HUES6 (cell line): ENCODE results near the gene UBASH3B.

Source experiments
- H3K27ac ChIP-seq: 2 replicates; pipeline ENCODE4 v1.7.0; 2013; ENCODE audit warnings: low read depth, mild to moderate bottlenecking, low read length, inconsistent platforms
- H3K27me3 ChIP-seq: 2 replicates; pipeline ENCODE4 v1.6.1; 2013; ENCODE audit warnings: low read length; ENCODE audit not compliant: control insufficient read depth, insufficient read depth
- H3K36me3 ChIP-seq: 2 replicates; pipeline ENCODE4 v1.6.1; 2013; ENCODE audit warnings: low read length; ENCODE audit not compliant: control insufficient read depth, insufficient read depth
- H3K4me1 ChIP-seq: 2 replicates; pipeline ENCODE4 v1.6.1; 2013; ENCODE audit warnings: low read length; ENCODE audit not compliant: control insufficient read depth, insufficient read depth
- H3K4me3 ChIP-seq: 2 replicates; pipeline ENCODE4 v1.5.1; 2013; ENCODE audit warnings: low read depth, low read length
- H3K9ac ChIP-seq: one replicate; pipeline ENCODE4 v1.6.1; 2013; ENCODE audit warnings: mild to moderate bottlenecking, low read length
- H3K9me3 ChIP-seq: 2 replicates; pipeline ENCODE4 v1.6.1; 2013; ENCODE audit warnings: low read depth, low read length; ENCODE audit not compliant: control insufficient read depth, insufficient read depth

UBASH3B gene

DNA sequence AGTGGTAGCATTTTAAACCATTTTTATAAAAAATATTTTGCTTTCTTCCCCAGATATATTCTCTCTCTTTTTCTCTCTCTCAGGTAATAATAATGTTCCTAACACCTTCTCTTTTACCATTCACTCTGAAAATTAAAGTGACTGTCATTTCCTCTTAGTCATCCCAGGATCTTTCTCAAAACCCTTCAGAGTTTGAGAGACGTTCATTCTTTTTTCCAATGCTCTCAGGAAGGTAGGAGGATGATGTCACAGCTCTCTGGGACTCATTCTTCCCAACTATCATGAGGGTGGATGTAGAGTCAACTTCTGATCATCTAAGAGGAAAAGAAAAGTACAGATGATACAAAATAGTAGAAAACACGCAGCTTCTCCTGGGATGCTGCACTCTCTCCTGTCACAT lies 122.6 kb downstream of the UBASH3B start:
- H3K36me3 ChIP-seq, result no peaks in the 10 kb centered on the region
- no peak overlapping the region for H3K4me3 ChIP-seq
- H3K27ac ChIP-seq, result no peak overlapping the region
- H3K9ac ChIP-seq, result no peak overlapping the region
- peaks cover 5% of the 10 kb centered on the region; the same call in 1 of the 2 replicates for H3K4me1 ChIP-seq
- no peaks in the 10 kb centered on the region for H3K9me3 ChIP-seq
- no peaks in the 10 kb centered on the region for H3K27me3 ChIP-seq

DNA sequence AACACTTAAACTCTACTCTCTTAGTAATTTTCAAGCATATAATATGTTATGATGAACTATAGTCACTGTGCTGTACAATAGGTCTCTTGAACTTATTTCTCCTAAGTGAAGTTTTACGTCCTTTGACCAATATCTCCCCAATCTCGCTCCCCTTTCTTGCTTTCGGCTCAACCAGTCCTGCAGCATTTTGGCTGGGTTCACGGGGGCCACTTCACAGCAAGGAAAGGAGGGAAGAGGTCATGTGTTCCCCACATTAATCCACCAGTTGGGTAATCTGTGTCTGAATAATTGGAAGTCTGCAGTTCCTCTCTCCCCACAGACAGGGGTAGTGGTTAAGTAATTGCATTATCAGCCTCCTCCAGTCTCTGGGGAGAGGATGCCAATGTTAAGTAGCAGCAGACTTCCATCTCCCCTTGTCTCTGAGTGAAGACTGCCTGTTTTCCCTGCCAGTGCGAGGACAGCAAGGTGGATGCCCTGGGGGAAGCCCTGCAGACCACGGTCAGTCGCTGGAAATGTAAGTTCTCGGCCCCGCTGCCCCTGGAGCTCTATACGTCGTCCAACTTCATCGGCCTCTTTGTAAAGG lies 123.6 kb downstream of the UBASH3B start:
- no peaks in the 10 kb centered on the region for H3K36me3 ChIP-seq
- peaks cover 5% of the 10 kb centered on the region; the same call in 1 of the 2 replicates for H3K4me1 ChIP-seq
- no peak overlapping the region for H3K9ac ChIP-seq
- H3K4me3 ChIP-seq, result no peak overlapping the region
- no peak overlapping the region for H3K27ac ChIP-seq
- H3K9me3 ChIP-seq, result no peaks in the 10 kb centered on the region
- no peaks in the 10 kb centered on the region for H3K27me3 ChIP-seq

DNA sequence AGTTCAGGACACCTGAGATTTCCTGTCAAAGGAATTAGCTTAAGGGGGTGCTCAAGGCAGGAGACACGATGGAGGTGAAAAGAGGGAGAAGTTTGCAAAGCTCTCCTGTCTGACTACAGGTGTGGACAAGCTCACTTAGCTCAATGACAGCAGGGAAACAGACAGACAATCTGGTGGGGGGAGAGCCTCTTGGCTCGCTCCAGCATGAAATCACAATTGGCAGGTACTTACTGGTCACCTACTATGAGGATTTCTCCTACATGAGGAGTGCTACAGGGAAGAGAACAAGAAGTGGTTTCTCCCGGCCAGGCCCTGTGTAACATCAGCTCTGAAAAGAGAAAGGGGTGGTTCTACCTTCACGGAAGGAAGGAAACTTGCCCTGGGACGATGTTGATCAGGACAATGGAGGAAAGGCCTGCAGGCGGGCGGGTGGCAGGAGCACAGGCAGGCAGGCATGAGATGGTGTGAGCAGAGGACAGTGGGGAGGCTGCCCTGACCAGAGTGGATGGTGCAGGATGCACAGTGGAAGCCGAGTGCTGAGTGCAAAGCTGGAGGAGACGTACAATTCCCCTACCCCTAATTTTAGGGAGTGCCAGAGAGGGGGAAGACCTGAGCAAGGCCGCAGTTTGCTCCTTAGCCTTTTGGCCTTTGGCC lies 124.9 kb downstream of the UBASH3B start:
- H3K27me3 ChIP-seq, result no peaks in the 10 kb centered on the region
- H3K9me3 ChIP-seq, result no peaks in the 10 kb centered on the region
- no peaks in the 10 kb centered on the region for H3K36me3 ChIP-seq
- H3K27ac ChIP-seq, result no peak overlapping the region
- H3K9ac ChIP-seq, result no peak overlapping the region
- peaks cover 13% of the 10 kb centered on the region; the same call in 1 of the 2 replicates for H3K4me1 ChIP-seq
- H3K4me3 ChIP-seq, result no peak overlapping the region

DNA sequence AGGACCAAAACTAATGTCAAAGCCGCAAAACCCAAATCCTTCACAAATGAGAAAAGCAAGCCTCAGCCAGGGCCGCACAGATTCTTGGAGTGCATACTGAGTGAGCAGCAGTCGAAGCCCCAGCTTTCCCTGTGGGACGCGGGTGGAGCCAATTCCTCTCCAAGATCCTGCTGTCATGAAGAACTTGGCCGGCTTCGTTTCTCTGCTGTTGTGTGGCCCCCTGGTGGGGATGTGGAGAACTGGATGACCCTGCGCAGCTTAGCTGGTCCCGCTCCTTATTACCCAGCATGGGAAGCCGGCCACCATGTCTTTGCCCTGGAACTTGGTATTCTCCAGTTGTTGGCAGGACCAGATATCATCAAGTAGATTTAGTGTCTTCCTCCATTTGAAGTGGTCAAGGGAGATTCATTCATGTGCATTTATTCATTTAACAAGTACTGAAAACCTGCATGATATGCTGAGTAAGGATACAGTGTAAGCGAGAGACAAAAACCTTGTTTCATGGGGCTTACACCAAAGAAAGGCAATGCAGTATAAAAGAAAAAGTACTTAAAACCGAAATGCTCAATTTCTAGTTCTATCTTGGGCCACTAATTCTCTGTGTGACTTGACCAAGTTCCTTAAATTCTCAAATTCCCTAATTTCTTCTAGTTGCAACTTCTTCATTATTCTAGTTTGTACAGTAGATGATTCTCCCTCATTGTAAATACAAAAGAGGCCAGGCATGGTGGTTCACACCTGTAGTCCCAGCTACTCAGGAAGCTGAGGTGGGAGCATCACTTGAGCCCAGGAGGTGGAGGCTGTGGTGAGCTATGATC lies 126.1 kb downstream of the UBASH3B start:
- H3K9me3 ChIP-seq, result no peaks in the 10 kb centered on the region
- no peaks in the 10 kb centered on the region for H3K36me3 ChIP-seq
- no peak overlapping the region for H3K9ac ChIP-seq
- no peaks in the 10 kb centered on the region for H3K27me3 ChIP-seq
- H3K4me3 ChIP-seq, result no peak overlapping the region
- H3K4me1 ChIP-seq, result peaks cover 13% of the 10 kb centered on the region; the same call in 1 of the 2 replicates
- no peak overlapping the region for H3K27ac ChIP-seq

DNA sequence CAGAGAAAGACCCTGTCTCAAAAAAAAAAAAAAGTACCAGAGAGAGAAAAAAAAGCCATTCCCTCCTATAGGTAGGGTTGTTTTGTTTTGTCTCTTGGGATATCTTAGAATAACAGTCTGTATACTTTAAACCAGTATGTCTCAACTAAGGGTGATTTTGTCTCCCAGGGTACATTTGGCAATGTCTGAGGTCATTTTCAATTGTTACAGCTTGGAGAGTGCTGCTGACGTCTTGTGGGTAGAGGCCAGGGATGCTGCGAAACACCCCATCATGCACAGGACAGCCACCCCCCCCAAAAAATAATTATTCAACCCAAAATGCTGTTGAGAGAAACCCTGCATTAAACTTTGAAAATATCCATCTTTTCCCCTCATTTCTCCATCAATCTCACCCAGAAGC lies 126.7 kb downstream of the UBASH3B start:
- Histone ChIP-seq H3K4me1 (peaks cover 13% of the 10 kb centered on the region; the same call in 1 of the 2 replicates), H3K27ac (no peak overlapping the region), H3K9me3 (no peaks in the 10 kb centered on the region), H3K4me3 (no peak overlapping the region), H3K27me3 (no peaks in the 10 kb centered on the region), H3K9ac (no peak overlapping the region), H3K36me3 (no peaks in the 10 kb centered on the region)

DNA sequence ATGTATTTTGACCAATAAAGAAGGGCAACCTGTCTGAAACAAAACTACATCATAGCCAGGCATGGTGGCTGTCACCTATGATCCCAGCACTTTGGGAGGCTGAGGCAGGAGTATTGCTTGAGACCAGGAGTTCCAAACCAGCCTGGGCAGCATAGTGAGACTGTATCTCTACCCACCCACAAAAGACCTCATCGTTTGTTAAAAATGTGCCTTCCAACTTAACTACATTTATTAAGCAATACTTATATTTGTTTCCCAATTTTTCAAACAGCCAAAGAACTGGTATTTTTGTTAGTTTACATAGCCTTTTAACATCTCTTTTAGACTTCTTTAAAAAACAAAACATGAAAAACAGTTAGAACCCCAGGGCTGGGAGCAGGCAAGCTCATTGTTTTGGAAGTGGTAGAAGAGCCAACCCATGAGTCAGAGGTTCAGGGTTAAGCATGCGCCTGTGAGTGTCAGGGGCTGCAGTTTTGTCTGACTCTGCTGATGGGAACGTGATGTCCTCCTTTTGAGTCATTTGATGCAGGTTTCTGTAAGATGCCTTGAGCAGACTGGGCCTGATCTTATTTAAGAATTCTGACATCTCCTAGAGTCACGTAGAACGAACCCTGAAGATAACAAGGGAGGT lies 128.9 kb downstream of the UBASH3B start:
- H3K9me3 ChIP-seq, result no peaks in the 10 kb centered on the region
- H3K36me3 ChIP-seq, result peaks cover 6% of the 10 kb centered on the region; the same call in 1 of the 2 replicates
- H3K9ac ChIP-seq, result no peak overlapping the region
- no peaks in the 10 kb centered on the region for H3K27me3 ChIP-seq
- H3K27ac ChIP-seq, result no peak overlapping the region
- H3K4me1 ChIP-seq, result peaks cover 13% of the 10 kb centered on the region; the same call in 1 of the 2 replicates
- no peak overlapping the region for H3K4me3 ChIP-seq

DNA sequence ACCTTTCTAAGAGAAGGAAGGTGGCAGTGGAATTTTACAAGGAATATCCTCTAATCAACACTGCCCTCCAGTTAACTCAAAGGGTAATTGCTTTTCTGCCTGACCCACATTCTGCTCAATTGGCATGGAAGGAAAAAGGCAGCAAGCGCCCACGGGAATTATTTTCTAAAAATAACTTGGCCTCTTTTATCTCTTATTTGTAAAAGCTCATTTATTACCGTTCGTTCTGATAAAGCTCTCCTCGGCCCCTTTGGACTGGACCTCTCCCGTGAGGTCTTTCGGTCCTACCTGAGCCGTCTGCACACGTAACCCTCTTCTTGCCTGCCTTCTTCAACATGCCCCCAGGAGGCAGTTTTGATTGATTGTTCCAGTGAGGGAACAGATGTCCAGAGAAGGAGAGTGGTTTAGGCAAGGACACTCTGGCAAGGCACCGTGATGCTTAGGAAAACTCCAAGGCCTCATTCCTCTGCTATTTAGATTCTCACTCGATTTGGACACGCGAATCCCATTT lies 129.6 kb downstream of the UBASH3B start:
- no peak overlapping the region for H3K27ac ChIP-seq
- no peak overlapping the region for H3K4me3 ChIP-seq
- H3K4me1 ChIP-seq, result peaks cover 13% of the 10 kb centered on the region; the same call in 1 of the 2 replicates
- no peak overlapping the region for H3K9ac ChIP-seq
- H3K27me3 ChIP-seq, result no peaks in the 10 kb centered on the region
- peaks cover 9% of the 10 kb centered on the region; the same call in 1 of the 2 replicates for H3K36me3 ChIP-seq
- no peaks in the 10 kb centered on the region for H3K9me3 ChIP-seq

DNA sequence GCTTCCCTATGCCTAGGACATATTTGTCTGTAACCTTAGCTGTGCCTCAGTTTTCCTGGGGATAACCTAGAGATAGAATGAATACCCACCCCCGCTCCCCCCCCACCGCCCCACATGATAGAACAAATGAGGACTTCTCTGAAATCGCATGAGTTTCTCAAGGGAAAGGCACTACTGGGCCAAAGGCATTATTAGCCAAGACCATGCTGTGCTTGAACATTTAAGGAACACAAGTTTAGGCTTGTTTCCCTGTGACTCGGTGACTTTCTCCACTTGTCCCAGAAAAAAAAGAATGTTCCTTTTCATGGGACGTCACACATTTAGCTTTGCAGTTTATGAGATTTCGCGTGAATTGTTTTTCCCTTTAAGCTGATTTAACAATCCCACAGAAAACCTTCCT lies 131.4 kb downstream of the UBASH3B start:
- Histone ChIP-seq H3K4me3 (no peak overlapping the region), H3K27ac (no peak overlapping the region), H3K4me1 (peaks cover 8% of the 10 kb centered on the region; the same call in 1 of the 2 replicates), H3K27me3 (no peaks in the 10 kb centered on the region), H3K9me3 (no peaks in the 10 kb centered on the region), H3K9ac (no peak overlapping the region), H3K36me3 (peaks cover 12% of the 10 kb centered on the region; the same call in 1 of the 2 replicates)

DNA sequence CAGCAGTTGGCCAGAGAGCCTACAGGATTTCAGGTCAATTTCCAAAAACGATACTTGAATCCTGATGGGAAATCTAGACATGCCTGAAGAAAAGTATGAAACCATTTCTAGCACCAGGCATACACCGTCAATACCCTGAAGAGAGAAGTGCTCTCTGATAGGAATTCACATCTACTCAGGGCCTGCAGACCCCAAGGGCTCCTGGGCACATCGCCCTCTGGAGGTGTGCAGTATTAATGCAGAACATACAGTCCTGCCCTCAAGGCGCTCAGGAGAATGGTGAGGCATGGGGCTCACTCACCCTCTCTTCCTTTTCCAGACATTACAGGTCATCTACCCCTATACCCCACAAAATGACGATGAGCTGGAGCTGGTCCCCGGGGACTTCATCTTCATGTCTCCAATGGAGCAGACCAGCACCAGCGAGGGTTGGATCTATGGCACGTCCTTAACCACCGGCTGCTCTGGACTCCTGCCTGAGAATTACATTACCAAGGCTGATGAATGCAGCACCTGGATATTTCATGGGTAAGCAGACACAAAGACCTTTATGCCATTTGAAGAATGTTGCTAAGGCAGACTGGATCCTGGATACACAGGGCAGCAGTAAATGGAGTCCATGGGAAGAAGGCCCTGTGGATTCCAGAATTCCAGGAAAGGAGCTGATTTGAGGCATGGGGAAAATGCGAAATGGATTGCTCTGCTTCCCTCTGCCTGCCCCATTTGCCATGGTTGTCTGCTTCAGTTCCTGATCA lies 133.4 kb downstream of the UBASH3B start:
- no peak overlapping the region for H3K27ac ChIP-seq
- H3K27me3 ChIP-seq, result no peaks in the 10 kb centered on the region
- peaks cover 12% of the 10 kb centered on the region; the same call in 1 of the 2 replicates for H3K36me3 ChIP-seq
- peaks cover 8% of the 10 kb centered on the region; the same call in 1 of the 2 replicates for H3K4me1 ChIP-seq
- no peak overlapping the region for H3K4me3 ChIP-seq
- no peak overlapping the region for H3K9ac ChIP-seq
- no peaks in the 10 kb centered on the region for H3K9me3 ChIP-seq

DNA sequence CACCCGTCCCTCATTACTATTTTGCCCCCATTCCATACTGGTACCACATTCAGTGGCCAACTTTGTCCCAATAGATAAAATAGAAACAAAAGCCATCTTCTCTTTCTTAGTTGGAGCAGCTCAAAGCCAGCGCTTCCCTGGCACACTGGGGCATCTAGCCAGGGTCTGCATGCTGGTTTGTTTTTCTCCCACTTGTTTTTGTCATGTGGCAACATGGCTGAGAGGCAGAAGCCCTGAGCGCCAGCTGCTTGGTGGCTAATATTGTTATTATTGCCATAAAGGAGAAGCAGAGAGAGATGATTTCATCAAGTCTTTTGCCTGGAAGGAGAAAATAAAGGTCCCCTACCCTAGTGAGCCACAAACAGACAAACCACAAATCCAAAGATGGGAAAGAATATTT lies 134.4 kb downstream of the UBASH3B start:
- H3K9ac ChIP-seq, result no peak overlapping the region
- H3K36me3 ChIP-seq, result peaks cover 12% of the 10 kb centered on the region; the same call in 1 of the 2 replicates

More for the DNA sequence above, 134.4 kb downstream of the UBASH3B start:
- Histone ChIP-seq H3K27ac (no peak overlapping the region), H3K27me3 (no peaks in the 10 kb centered on the region), H3K4me1 (peaks cover under 1% of the 10 kb centered on the region; the same call in 1 of the 2 replicates), H3K9me3 (no peaks in the 10 kb centered on the region), H3K4me3 (no peak overlapping the region)
